A549 (cell line): ENCODE data around the gene BPIFB2. TPM values are rescaled to one million over a fixed set of nuclear protein-coding genes. Genes with fewer than 3 reads are reported as not detected.

Source experiments
- ATAC-seq, 2 experiments: fragments of 200-7000 bp in 1 of 2; fragments of >200 bp in 1 of 2; cut with Nextera tagmentation in 1 of 2; cut with Tn5 transposase in 1 of 2; 3 replicates each; pipeline versions ENCODE4 v1.8.0 to v1.9.1; 2018 to 2020; ENCODE audit warnings: mild to moderate bottlenecking in 1 of 2, moderate library complexity in 1 of 2
- CTCF ChIA-PET: fragments of 300-600 bp; sonication (Branson Sonifier 250); formaldehyde crosslinking; extraction: SDS; loops from one replicate; lab custom pipeline; 2021; ENCODE audit warnings: antibody characterized with exemption, inconsistent platforms; lab: Yijun Ruan, JAX
- POLR2A ChIA-PET: fragments of 350-600 bp; formaldehyde crosslinking; extraction: SDS; loops from one replicate; lab custom pipeline; 2021; ENCODE audit warnings: antibody characterized with exemption, inconsistent platforms; lab: Yijun Ruan, JAX
- DNase-seq, 2 experiments: peaks; one replicate each; pipeline versions ENCODE4 v3.0.0 to v3.0.0-alpha.2; 2011 to 2016; ENCODE audit warnings: low read depth in 1 of 2, low spot score in 1 of 2
- FAIRE-seq: peaks from 2 replicates; lab custom pipeline; 2011; peaks lifted over from hg19 to GRCh38; lab: Jason Lieb, UNC
- H3K27ac ChIP-seq, 2 experiments: fragments of >200 bp; sonication (Bioruptor Twin); formaldehyde crosslinking; 3 replicates each; pipeline ENCODE4 v1.5.1; 2016 to 2017
- H3K4me1 ChIP-seq: fragments of >200 bp; sonication (Bioruptor Twin); formaldehyde crosslinking; 3 replicates; pipeline ENCODE4 v1.6.1; 2016
- H3K4me2 ChIP-seq: fragments of >200 bp; sonication (Bioruptor Twin); formaldehyde crosslinking; 3 replicates; pipeline ENCODE4 v1.6.1; 2016
- H3K4me3 ChIP-seq: fragments of >200 bp; sonication (Bioruptor Twin); formaldehyde crosslinking; 3 replicates; pipeline ENCODE4 v1.5.1; 2016
- H3K9me3 ChIP-seq: fragments of >200 bp; sonication (Bioruptor Twin); formaldehyde crosslinking; 3 replicates; pipeline ENCODE4 v1.6.1; 2016
- CHD4 ChIP-seq: fragments of 200-600 bp; sonication (generic); IDR thresholded peaks from 2 replicates; pipeline ENCODE4 v1.6.1; 2016; ENCODE audit warnings: antibody characterized with exemption, mild to moderate bottlenecking, borderline replicate concordance
- ELK1 ChIP-seq: fragments of 150-350 bp; IDR thresholded peaks from 2 replicates; pipeline ENCODE4 v1.6.1; 2014; ENCODE audit warnings: low read depth, mild to moderate bottlenecking, low read length
- EP300 ChIP-seq, 2 experiments: fragments of >200 bp; sonication (Bioruptor Twin); formaldehyde crosslinking; IDR thresholded peaks; 2 replicates in 1 of 2; 3 replicates in 1 of 2; pipeline ENCODE4 v1.6.1; 2016 to 2017
- FOSB ChIP-seq: fragments of 250-450 bp; sonication (Bioruptor Pico); IDR thresholded peaks from 2 replicates; pipeline ENCODE4 v1.5.0; 2020; ENCODE audit warnings: mild to moderate bottlenecking, moderate library complexity
- GATA3 ChIP-seq: IDR thresholded peaks from 2 replicates; pipeline ENCODE4 v1.6.1; 2012; ENCODE audit warnings: borderline replicate concordance
- HDAC2 ChIP-seq: fragments of 200-600 bp; sonication (generic); IDR thresholded peaks from 2 replicates; pipeline ENCODE4 v1.6.1; 2016
- HEYL ChIP-seq: fragments of 250-450 bp; sonication (Bioruptor Pico); IDR thresholded peaks from 2 replicates; pipeline ENCODE4 v1.8.0; 2021; ENCODE audit warnings: mild to moderate bottlenecking, moderate library complexity
- HOXA7 ChIP-seq: fragments of 250-450 bp; sonication (Bioruptor Pico); IDR thresholded peaks from 2 replicates; pipeline ENCODE4 v1.5.0; 2020; ENCODE audit warnings: mild to moderate bottlenecking, moderate library complexity
- HOXB13 ChIP-seq: fragments of 250-450 bp; sonication (Bioruptor Pico); IDR thresholded peaks from 2 replicates; pipeline ENCODE4 v1.5.0; 2020; ENCODE audit warnings: low read depth, mild to moderate bottlenecking, moderate library complexity
- JUN ChIP-seq, 2 experiments: fragments of >200 bp; sonication (Bioruptor Twin); formaldehyde crosslinking; IDR thresholded peaks; 2 replicates in 1 of 2; 3 replicates in 1 of 2; pipeline ENCODE4 v1.6.1; 2016 to 2017
- JUNB ChIP-seq: fragments of >200 bp; sonication (Bioruptor Twin); formaldehyde crosslinking; IDR thresholded peaks from 2 replicates; pipeline ENCODE4 v1.6.1; 2016
- KDM1A ChIP-seq: fragments of 200-600 bp; sonication (generic); IDR thresholded peaks from 2 replicates; pipeline ENCODE4 v1.6.1; 2016; ENCODE audit warnings: low read depth, mild to moderate bottlenecking
- KDM5A ChIP-seq: fragments of 200-600 bp; sonication (generic); IDR thresholded peaks from 2 replicates; pipeline ENCODE4 v1.6.1; 2016; ENCODE audit warnings: antibody characterized with exemption, mild to moderate bottlenecking
- MAFK ChIP-seq: fragments of 450-650 bp; IDR thresholded peaks from 2 replicates; pipeline ENCODE4 v1.6.1; 2014; ENCODE audit not compliant: partially characterized antibody
- MYC ChIP-seq: IDR thresholded peaks from 2 replicates; pipeline ENCODE4 v1.6.1; 2012; ENCODE audit warnings: mild to moderate bottlenecking, inconsistent platforms, low read length, improper control_type of control experiment, borderline replicate concordance
- PBX3 ChIP-seq: IDR thresholded peaks from 2 replicates; pipeline ENCODE4 v1.6.1; 2012
- POLR2AphosphoS2 ChIP-seq: conservative IDR thresholded peaks from 2 replicates; pipeline ENCODE4 v1.6.1; 2012; ENCODE audit warnings: low read length, improper control_type of control experiment, inconsistent platforms
- RARB ChIP-seq: fragments of 250-450 bp; sonication (Bioruptor Pico); IDR thresholded peaks from 2 replicates; pipeline ENCODE4 v1.8.0; 2021; ENCODE audit warnings: mild to moderate bottlenecking, moderate library complexity
- RCOR1 ChIP-seq: fragments of 150-350 bp; IDR thresholded peaks from 2 replicates; pipeline ENCODE4 v1.6.1; 2014; ENCODE audit warnings: antibody characterized with exemption, low read length, low read depth
- RFX5 ChIP-seq: fragments of 450-650 bp; IDR thresholded peaks from 2 replicates; pipeline ENCODE4 v1.7.1; 2014; ENCODE audit warnings: antibody characterized with exemption, mild to moderate bottlenecking, moderate library complexity
- SMC3 ChIP-seq: fragments of >200 bp; sonication (Bioruptor Twin); formaldehyde crosslinking; IDR thresholded peaks from 3 replicates; pipeline ENCODE4 v1.6.1; 2018; ENCODE audit warnings: inconsistent platforms
- TP53 ChIP-seq: fragments of 250-450 bp; sonication (Bioruptor Pico); IDR thresholded peaks from 2 replicates; pipeline ENCODE4 v1.5.0; 2021; ENCODE audit warnings: mild to moderate bottlenecking, moderate library complexity
- WGBS: methylation state at CpG from one replicate; pipeline ENCODE4 v1.1.6; 2017; ENCODE audit errors: missing lambda C conversion rate; 5-methylcytosine and 5-hydroxymethylcytosine counted together
- polyA plus RNA-seq, 4 experiments: library from polyadenylated mRNA; depleted of rRNA in 3 of 4; stranded (reverse); fragments of >200 nt; fragmentation: RNase III in 1 of 4; extraction: RNeasy Plus Mini Kit Qiagen cat#74134 plus additional on column Dnase treatment in 1 of 4; gene quantifications; 2 replicates in 3 of 4; 3 replicates in 1 of 4; pipeline ENCODE4 v1.2.3, GENCODE V29; 2011 to 2017
- TF ChIP-seq, protein P1 (sequence below): fragments of >200 bp; sonication (Bioruptor Twin); formaldehyde crosslinking; IDR thresholded peaks from 3 replicates; pipeline ENCODE4 v1.6.1; 2016

Gene BPIFB2
- polyA plus RNA-seq, 2 of the 4 experiments (the other 2 are of a cell fraction) = not detected

DNA sequence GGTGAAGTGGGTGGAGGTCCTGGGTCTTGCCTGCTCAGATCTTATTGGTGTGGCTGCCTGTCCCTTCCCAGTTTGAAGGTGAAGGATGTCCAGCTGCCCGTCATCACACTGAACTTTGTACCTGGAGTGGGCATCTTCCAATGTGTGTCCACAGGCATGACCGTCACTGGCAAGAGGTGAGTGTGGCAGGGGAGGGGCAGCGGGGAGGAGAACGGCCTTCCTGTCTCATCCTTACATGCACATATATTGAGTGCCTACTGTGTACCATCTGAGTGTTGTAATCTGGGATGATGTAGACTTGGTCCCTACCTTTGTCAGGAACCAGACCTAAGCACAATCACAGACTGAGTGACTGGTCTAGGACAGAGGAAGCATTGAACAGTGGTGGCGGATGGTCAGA is 26.6 kb downstream of the BPIFB2 start:
- no peak overlapping the region for H3K27ac ChIP-seq
- ChIA-PET CTCF (no interaction called here), POLR2A (no interaction called here)
- TF ChIP-seq RFX5 = no peak
- TF ChIP-seq HEYL = no peak
- no peak for TF ChIP-seq PBX3
- TF ChIP-seq GATA3 = no peak
- TF ChIP-seq HOXA7 (CRISPR knock-in tag) = no peak
- no peak for TF ChIP-seq POLR2AphosphoS2
- TF ChIP-seq SMC3 = no peak
- TF ChIP-seq RCOR1 = no peak
- no peak for TF ChIP-seq EP300 (IDR thresholded peaks at IDR 0.05)
- TF ChIP-seq KDM5A = no peak
- TF ChIP-seq HDAC2 = no peak
- TF ChIP-seq CHD4 = no peak
- no peak for TF ChIP-seq KDM1A
- no peak for TF ChIP-seq JUNB
- TF ChIP-seq, protein P1, sequence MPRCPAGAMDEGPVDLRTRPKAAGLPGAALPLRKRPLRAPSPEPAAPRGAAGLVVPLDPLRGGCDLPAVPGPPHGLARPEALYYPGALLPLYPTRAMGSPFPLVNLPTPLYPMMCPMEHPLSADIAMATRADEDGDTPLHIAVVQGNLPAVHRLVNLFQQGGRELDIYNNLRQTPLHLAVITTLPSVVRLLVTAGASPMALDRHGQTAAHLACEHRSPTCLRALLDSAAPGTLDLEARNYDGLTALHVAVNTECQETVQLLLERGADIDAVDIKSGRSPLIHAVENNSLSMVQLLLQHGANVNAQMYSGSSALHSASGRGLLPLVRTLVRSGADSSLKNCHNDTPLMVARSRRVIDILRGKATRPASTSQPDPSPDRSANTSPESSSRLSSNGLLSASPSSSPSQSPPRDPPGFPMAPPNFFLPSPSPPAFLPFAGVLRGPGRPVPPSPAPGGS = no peak
- no peak for TF ChIP-seq FOSB (CRISPR knock-in tag)
- TF ChIP-seq ELK1 = no peak
- no peak for DNase-seq
- ATAC-seq = no peak
- FAIRE-seq = no peak
- H3K4me1 ChIP-seq = no peaks in the 10 kb centered on the region
- H3K9me3 ChIP-seq = no peaks in the 10 kb centered on the region
- H3K4me2 ChIP-seq = no peak overlapping the region
- H3K4me3 ChIP-seq = no peak overlapping the region
- WGBS = 38% methylated on average over 3 of the region's 5 CpGs

- ChIA-PET POLR2A (no interaction called here), CTCF (no interaction called here)
- Histone ChIP-seq H3K9me3 (no peaks in the 10 kb centered on the region), H3K4me1 (no peaks in the 10 kb centered on the region), H3K4me2 (no peak overlapping the region), H3K27ac (no peak overlapping the region), H3K4me3 (no peak overlapping the region)
- no peak for TF ChIP-seq JUN (IDR thresholded peaks at IDR 0.05)
- TF ChIP-seq ELK1 = no peak
- no peak for TF ChIP-seq MAFK
- no peak for TF ChIP-seq TP53 (CRISPR knock-in tag)
- TF ChIP-seq RARB = no peak
- TF ChIP-seq HOXB13 (CRISPR knock-in tag) = no peak
- no peak for TF ChIP-seq MYC
- no peak for ATAC-seq
- WGBS = 18% methylated on average over 6 of the region's 6 CpGs
- FAIRE-seq = no peak
- DNase-seq = no peak
Measured at GRCh38 chr20:33034901-33035492, 27.5 kb downstream of the BPIFB2 start.
